Fibroblast of pulmonary artery (primary cell): ENCODE measurements around the gene RAPGEF6.
A peak's percentile ranks its signal among the peaks of the same experiment; 100 is the strongest.

Source experiments
- DNase-seq: peaks from one replicate; pipeline ENCODE4 v3.0.0-alpha.2; 2010; ENCODE audit warnings: low read depth
- H3K4me3 ChIP-seq: replicated peaks from 2 replicates; pipeline ENCODE4 v1.5.1; 2011; ENCODE audit warnings: low read depth, mild to moderate bottlenecking, control low read depth, low read length, moderate library complexity
- CTCF ChIP-seq: IDR thresholded peaks from 2 replicates; pipeline ENCODE4 v1.5.1; 2011; ENCODE audit warnings: mild to moderate bottlenecking, control low read depth, low read length, inconsistent platforms; ENCODE audit errors: missing control alignments

The RAPGEF6 gene

GRCh38 chr5:131523500-131524185, 111.4 kb downstream of the RAPGEF6 start:
- no peak for TF ChIP-seq CTCF
- H3K4me3 ChIP-seq = no peak overlapping the region
- no peak for DNase-seq

- DNase-seq = no peak
- no peak overlapping the region for H3K4me3 ChIP-seq
- TF ChIP-seq CTCF = no peak
These were observed 113.8 kb downstream of the RAPGEF6 start for GRCh38 chr5:131521252-131521651.

GRCh38 chr5:131515348-131515747, 119.7 kb downstream of the RAPGEF6 start:
- no peak for TF ChIP-seq CTCF
- H3K4me3 ChIP-seq = no peak overlapping the region
- DNase-seq = no peak

- TF ChIP-seq CTCF = peak; percentile 21
- DNase-seq = no peak
- H3K4me3 ChIP-seq = no peak overlapping the region
These were observed 120.4 kb downstream of the RAPGEF6 start for GRCh38 chr5:131514316-131515283.

GRCh38 chr5:131513780-131514179, 121.2 kb downstream of the RAPGEF6 start:
- no peak for TF ChIP-seq CTCF
- H3K4me3 ChIP-seq = no peak overlapping the region
- no peak for DNase-seq

GRCh38 chr5:131511934-131512333, 123.1 kb downstream of the RAPGEF6 start:
- TF ChIP-seq CTCF = no peak
- H3K4me3 ChIP-seq = no peak overlapping the region
- no peak for DNase-seq

- no peak for TF ChIP-seq CTCF
These were observed 125.2 kb downstream of the RAPGEF6 start for GRCh38 chr5:131509801-131510200.

More at GRCh38 chr5:131509801-131510200, 125.2 kb downstream of the RAPGEF6 start:
- DNase-seq = no peak
- no peak overlapping the region for H3K4me3 ChIP-seq
